GM23338 (cell line): Measurements from ENCODE around the gene NDST4. TPM values are rescaled to one million over a fixed set of nuclear protein-coding genes. Genes with fewer than 3 reads are reported as not detected.

Experiments
- ATAC-seq: fragments of 200-7000 bp; cut with Tn5 transposase; 3 replicates; pipeline ENCODE4 v1.9.1; 2020
- DNase-seq: peaks from one replicate; pipeline ENCODE4 v3.0.0-alpha.2; 2015; ENCODE audit warnings: low spot score
- H2AFZ ChIP-seq: fragments of 200-600 bp; sonication (generic); 2 replicates; pipeline ENCODE4 v1.8.0; 2016; ENCODE audit warnings: antibody characterized with exemption, mild to moderate bottlenecking, moderate library complexity
- H3F3A ChIP-seq: fragments of 200-600 bp; sonication (generic); replicated peaks from 2 replicates; pipeline ENCODE4 v1.8.0; 2017; ENCODE audit warnings: antibody characterized with exemption, mixed run types, low read depth
- H3K27ac ChIP-seq: fragments of 200-600 bp; sonication (generic); 2 replicates; pipeline ENCODE4 v1.6.1; 2016; ENCODE audit warnings: low read depth
- H3K27me3 ChIP-seq: fragments of 200-600 bp; sonication (generic); 2 replicates; pipeline ENCODE4 v1.8.0; 2016; ENCODE audit warnings: mild to moderate bottlenecking, mixed run types, moderate library complexity; ENCODE audit not compliant: insufficient read depth
- H3K36me3 ChIP-seq: fragments of 200-600 bp; sonication (generic); 2 replicates; pipeline ENCODE4 v1.8.0; 2016; ENCODE audit warnings: mild to moderate bottlenecking; ENCODE audit not compliant: insufficient read depth
- H3K4me1 ChIP-seq: fragments of 200-600 bp; sonication (generic); 2 replicates; pipeline ENCODE4 v1.8.0; 2016; ENCODE audit warnings: mild to moderate bottlenecking, moderate library complexity; ENCODE audit not compliant: insufficient read depth
- H3K4me2 ChIP-seq: fragments of 200-600 bp; sonication (generic); 2 replicates; pipeline ENCODE4 v1.7.1; 2017; ENCODE audit warnings: mixed run types
- H3K4me3 ChIP-seq: fragments of 200-600 bp; sonication (generic); 2 replicates; pipeline ENCODE4 v1.6.1; 2016; ENCODE audit warnings: mixed run types
- H3K79me2 ChIP-seq: fragments of 200-600 bp; sonication (generic); replicated peaks from 2 replicates; pipeline ENCODE4 v1.8.0; 2017; ENCODE audit warnings: mild to moderate bottlenecking; ENCODE audit not compliant: insufficient read depth
- H3K9me2 ChIP-seq: fragments of 200-600 bp; sonication (generic); 2 replicates; pipeline ENCODE4 v1.8.0; 2017; ENCODE audit not compliant: insufficient read depth
- H4K20me1 ChIP-seq: fragments of 200-600 bp; sonication (generic); replicated peaks from 2 replicates; pipeline ENCODE4 v1.8.0; 2017; ENCODE audit warnings: mild to moderate bottlenecking; ENCODE audit not compliant: insufficient read depth
- H3K27ac Mint-ChIP-seq: 2 replicates; pipeline ENCODE4 v1.8.0; 2020; ENCODE audit warnings: inconsistent platforms, mild to moderate bottlenecking, moderate library complexity, mixed read lengths
- H3K27me3 Mint-ChIP-seq: 3 replicates; pipeline ENCODE4 v1.8.0; 2022; ENCODE audit warnings: low read depth, mild to moderate bottlenecking, moderate library complexity, mixed read lengths, inconsistent platforms; ENCODE audit not compliant: insufficient read depth, poor library complexity
- H3K36me3 Mint-ChIP-seq: 3 replicates; pipeline ENCODE4 v1.8.0; 2021; ENCODE audit warnings: low read depth, mild to moderate bottlenecking, inconsistent platforms, moderate library complexity, mixed read lengths
- H3K4me1 Mint-ChIP-seq: 3 replicates; pipeline ENCODE4 v1.8.0; 2020; ENCODE audit warnings: mild to moderate bottlenecking, inconsistent platforms, mixed read lengths
- H3K4me3 Mint-ChIP-seq: 3 replicates; pipeline ENCODE4 v1.8.0; 2021; ENCODE audit warnings: moderate library complexity, mild to moderate bottlenecking, inconsistent platforms, mixed read lengths
- H3K9me3 Mint-ChIP-seq: 3 replicates; pipeline ENCODE4 v1.8.0; 2020; ENCODE audit warnings: moderate library complexity, mild to moderate bottlenecking, inconsistent platforms, mixed read lengths
- CREB1 ChIP-seq: fragments of 250-450 bp; sonication (Bioruptor Pico); IDR thresholded peaks from 2 replicates; pipeline ENCODE4 v1.5.0; 2020; ENCODE audit warnings: low read depth, mild to moderate bottlenecking, moderate library complexity
- CTCF ChIP-seq, 2 experiments: fragments of 200-600 bp in 1 of 2; sonication (generic) in 1 of 2; conservative IDR thresholded peaks; 2 replicates each; pipeline versions ENCODE4 v1.5.1 to v1.6.1; 2016 to 2017; ENCODE audit warnings: antibody characterized with exemption in 2 of 2, low read depth in 2 of 2, mild to moderate bottlenecking in 2 of 2, moderate library complexity in 1 of 2
- ETS1 ChIP-seq: IDR thresholded peaks from 2 replicates; pipeline ENCODE4 v1.6.1; 2016; ENCODE audit warnings: antibody characterized with exemption
- EZH2 ChIP-seq: fragments of 200-600 bp; sonication (generic); IDR thresholded peaks from one replicate; pipeline ENCODE4 v1.8.0; 2017; ENCODE audit warnings: antibody characterized with exemption, mild to moderate bottlenecking, low read depth; ENCODE audit not compliant: unreplicated experiment
- EZH2phosphoT487 ChIP-seq: fragments of 200-600 bp; sonication (generic); IDR thresholded peaks from one replicate; pipeline ENCODE4 v1.8.1; 2018; ENCODE audit warnings: antibody characterized with exemption; ENCODE audit not compliant: unreplicated experiment
- NANOG ChIP-seq: IDR thresholded peaks from 2 replicates; pipeline ENCODE4 v1.6.1; 2016; ENCODE audit warnings: antibody characterized with exemption, borderline replicate concordance
- POLR2AphosphoS5 ChIP-seq: IDR thresholded peaks from 2 replicates; pipeline ENCODE4 v1.6.1; 2016; ENCODE audit warnings: antibody characterized with exemption, low read depth
- REST ChIP-seq: IDR thresholded peaks from one replicate; pipeline ENCODE4 v1.6.1; 2018; ENCODE audit warnings: antibody characterized with exemption; ENCODE audit not compliant: unreplicated experiment
- ZNF114 ChIP-seq: fragments of 250-450 bp; sonication (Bioruptor Pico); IDR thresholded peaks from 2 replicates; pipeline ENCODE4 v1.5.0; 2020; ENCODE audit warnings: mild to moderate bottlenecking, moderate library complexity
- ZNF462 ChIP-seq: fragments of 250-450 bp; sonication (Bioruptor Pico); IDR thresholded peaks from 2 replicates; pipeline ENCODE4 v1.5.0; 2020; ENCODE audit warnings: mild to moderate bottlenecking, moderate library complexity
- polyA plus RNA-seq: library from polyadenylated mRNA; unstranded; fragments of >200 nt; fragmentation: Nextera tagmentation; extraction: Ambion mirVana; gene quantifications from 2 replicates; pipeline ENCODE4 v1.2.1, GENCODE V29; 2016
- total RNA-seq: library from RNA; depleted of rRNA; stranded (reverse); fragments of >200 nt; shearing (Covaris generic); gene quantifications from 2 replicates; pipeline ENCODE4 v1.2.3, GENCODE V29; 2014

NDST4 gene
- total and polyA plus RNA-seq, 2 experiments from 2014 or later, result not detected

GRCh38 chr4:115152965-115153364 is 39.5 kb upstream of the NDST4 start:
- H4K20me1 ChIP-seq, result no peaks in the 10 kb centered on the region
- no peaks in the 10 kb centered on the region for H3K36me3 ChIP-seq
- Mint-ChIP-seq H3K4me3 (no peak overlapping the region), H3K27ac (no peak overlapping the region), H3K9me3 (no peaks in the 10 kb centered on the region), H3K27me3 (no peaks in the 10 kb centered on the region), H3K4me1 (0 out of 3 replicates have a peak, but pooled peaks cover 2% of the 10 kb centered on the region), H3K36me3 (no peaks in the 10 kb centered on the region)
- H3K27ac ChIP-seq, result no peak overlapping the region
- H3K79me2 ChIP-seq, result no peaks in the 10 kb centered on the region
- DNase-seq, result no peak
- ATAC-seq, result no peak
- no peak overlapping the region for H3K4me3 ChIP-seq
- H2AFZ ChIP-seq, result no peak overlapping the region
- H3K4me2 ChIP-seq, result no peak overlapping the region
- no peaks in the 10 kb centered on the region for H3K9me2 ChIP-seq
- no peaks in the 10 kb centered on the region for H3F3A ChIP-seq
- no peaks in the 10 kb centered on the region for H3K4me1 ChIP-seq
- no peaks in the 10 kb centered on the region for H3K27me3 ChIP-seq
- TF ChIP-seq CTCF (conservative IDR thresholded peaks at IDR 0.05; ENCODE audit: low read depth in 2 of 2) (no peak), REST (no peak), ZNF114 (CRISPR knock-in tag) (no peak), CREB1 (CRISPR knock-in tag) (no peak), ETS1 (no peak)

- Mint-ChIP-seq H3K36me3 (no peaks in the 10 kb centered on the region), H3K9me3 (no peaks in the 10 kb centered on the region), H3K4me3 (no peak overlapping the region), H3K27me3 (no peaks in the 10 kb centered on the region), H3K27ac (no peak overlapping the region), H3K4me1 (0 out of 3 replicates have a peak, but pooled peaks cover 2% of the 10 kb centered on the region)
- no peaks in the 10 kb centered on the region for H3K36me3 ChIP-seq
- no peak overlapping the region for H3K27ac ChIP-seq
- no peaks in the 10 kb centered on the region for H3K79me2 ChIP-seq
- no peaks in the 10 kb centered on the region for H3K4me1 ChIP-seq
- no peaks in the 10 kb centered on the region for H3K9me2 ChIP-seq
- H3F3A ChIP-seq, result no peaks in the 10 kb centered on the region
- ATAC-seq (no peak), DNase-seq (no peak)
- no peak overlapping the region for H3K4me2 ChIP-seq
- H4K20me1 ChIP-seq, result no peaks in the 10 kb centered on the region
- no peak overlapping the region for H3K4me3 ChIP-seq
- no peak overlapping the region for H2AFZ ChIP-seq
- H3K27me3 ChIP-seq, result no peaks in the 10 kb centered on the region
- TF ChIP-seq EZH2phosphoT487, result no peak
- TF ChIP-seq ZNF114 (CRISPR knock-in tag), result no peak
- TF ChIP-seq ZNF462 (CRISPR knock-in tag), result no peak
- TF ChIP-seq EZH2, result no peak
- TF ChIP-seq POLR2AphosphoS5, result no peak
- TF ChIP-seq CREB1 (CRISPR knock-in tag), result no peak
- TF ChIP-seq NANOG, result no peak
Measured at GRCh38 chr4:115152081-115152480, 38.7 kb upstream of the NDST4 start.
